Calu3 (cell line): ENCODE results near the gene FCMR. TPM values are rescaled to one million over a fixed set of nuclear protein-coding genes. Genes with fewer than 3 reads are reported as not detected.

Source experiments
- BruUV-seq: library from RNA; stranded (reverse); fragments of 400-500 nt; replicated peaks from 2 replicates; lab custom pipeline; 2021; lab: Mats Ljungman, UMichigan
- CTCF ChIA-PET: fragments of 300-600 bp; sonication (Branson Sonifier 250); formaldehyde crosslinking; loops from one replicate; lab custom pipeline; 2022; ENCODE audit warnings: antibody characterized with exemption; lab: Charles Lee
- DNase-seq: peaks from one replicate; pipeline ENCODE4 v3.0.0; 2022
- H3K27ac Mint-ChIP-seq: one replicate; pipeline ENCODE4 v1.8.0; 2022; ENCODE audit warnings: mixed read lengths; ENCODE audit not compliant: unreplicated experiment
- H3K27me3 Mint-ChIP-seq: one replicate; pipeline ENCODE4 v1.8.0; 2022; ENCODE audit warnings: mixed read lengths; ENCODE audit not compliant: unreplicated experiment
- H3K36me3 Mint-ChIP-seq: one replicate; pipeline ENCODE4 v1.8.0; 2022; ENCODE audit warnings: mild to moderate bottlenecking, moderate library complexity, mixed read lengths; ENCODE audit not compliant: insufficient read depth, unreplicated experiment
- H3K4me1 Mint-ChIP-seq: one replicate; pipeline ENCODE4 v1.8.0; 2022; ENCODE audit warnings: mild to moderate bottlenecking, low read depth, mixed read lengths; ENCODE audit not compliant: unreplicated experiment
- H3K4me3 Mint-ChIP-seq: one replicate; pipeline ENCODE4 v1.8.0; 2022; ENCODE audit warnings: mild to moderate bottlenecking, low read depth, moderate library complexity, mixed read lengths; ENCODE audit not compliant: unreplicated experiment
- H3K9me3 Mint-ChIP-seq: one replicate; pipeline ENCODE4 v1.8.0; 2022; ENCODE audit warnings: low read depth, mixed read lengths; ENCODE audit not compliant: unreplicated experiment
- intact Hi-C: fragments of 100-400 bp; cut with micrococcal nuclease; formaldehyde crosslinking; loops from one replicate; pipeline ENCODE4 v1.10.0; 2022; ENCODE audit not compliant: unreplicated experiment
- total RNA-seq: library from RNA; stranded (reverse); gene quantifications from 2 replicates; pipeline ENCODE4 v1.2.3, GENCODE V29; 2022
- TF ChIP-seq, protein P1 (sequence below): fragments of 200-600 bp; IDR thresholded peaks from one replicate; pipeline ENCODE4 v1.8.0; 2022; ENCODE audit warnings: antibody characterized with exemption; ENCODE audit not compliant: unreplicated experiment

FCMR gene
- total RNA-seq, 1 experiment from 2014 or later, result 1.1 TPM

DNA sequence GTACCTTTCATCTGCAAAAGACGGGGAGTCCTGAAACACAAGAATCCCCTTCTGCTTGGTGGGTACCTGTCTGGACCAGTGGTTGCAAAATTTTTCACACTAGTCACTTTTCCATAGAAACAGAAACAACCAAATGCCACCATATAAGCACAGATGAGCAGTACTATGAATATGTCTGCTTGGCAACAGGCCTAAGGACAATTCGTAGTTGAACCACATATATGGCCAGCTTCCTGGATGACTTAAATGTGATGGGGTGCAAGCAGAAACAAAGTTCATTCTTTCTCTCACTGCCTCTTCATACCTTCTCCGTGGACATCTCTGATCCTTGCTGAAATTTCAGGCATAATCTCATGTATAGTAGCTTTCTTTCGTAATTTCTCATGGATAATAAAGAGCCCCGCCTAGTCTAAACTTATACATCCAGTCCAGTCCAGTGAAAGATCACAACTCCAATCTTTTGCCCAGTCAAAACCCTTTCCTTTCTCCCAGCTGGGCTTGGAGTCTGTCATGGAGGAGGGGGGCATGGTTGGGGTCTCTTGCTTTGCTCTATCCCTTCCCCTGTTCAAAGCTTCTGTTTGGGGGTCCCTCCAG is 41.5 kb upstream of the FCMR start:
- no TSS peak for BruUV-seq
- Mint-ChIP-seq H3K27me3 (no peaks in the 10 kb centered on the region), H3K4me1 (peaks cover 21% of the 10 kb centered on the region), H3K4me3 (no peak overlapping the region), H3K36me3 (no peaks in the 10 kb centered on the region), H3K9me3 (no peaks in the 10 kb centered on the region), H3K27ac (no peak overlapping the region)
- intact Hi-C loops, result no loop called here
- CTCF ChIA-PET, result no interaction called here
- TF ChIP-seq, protein P1, sequence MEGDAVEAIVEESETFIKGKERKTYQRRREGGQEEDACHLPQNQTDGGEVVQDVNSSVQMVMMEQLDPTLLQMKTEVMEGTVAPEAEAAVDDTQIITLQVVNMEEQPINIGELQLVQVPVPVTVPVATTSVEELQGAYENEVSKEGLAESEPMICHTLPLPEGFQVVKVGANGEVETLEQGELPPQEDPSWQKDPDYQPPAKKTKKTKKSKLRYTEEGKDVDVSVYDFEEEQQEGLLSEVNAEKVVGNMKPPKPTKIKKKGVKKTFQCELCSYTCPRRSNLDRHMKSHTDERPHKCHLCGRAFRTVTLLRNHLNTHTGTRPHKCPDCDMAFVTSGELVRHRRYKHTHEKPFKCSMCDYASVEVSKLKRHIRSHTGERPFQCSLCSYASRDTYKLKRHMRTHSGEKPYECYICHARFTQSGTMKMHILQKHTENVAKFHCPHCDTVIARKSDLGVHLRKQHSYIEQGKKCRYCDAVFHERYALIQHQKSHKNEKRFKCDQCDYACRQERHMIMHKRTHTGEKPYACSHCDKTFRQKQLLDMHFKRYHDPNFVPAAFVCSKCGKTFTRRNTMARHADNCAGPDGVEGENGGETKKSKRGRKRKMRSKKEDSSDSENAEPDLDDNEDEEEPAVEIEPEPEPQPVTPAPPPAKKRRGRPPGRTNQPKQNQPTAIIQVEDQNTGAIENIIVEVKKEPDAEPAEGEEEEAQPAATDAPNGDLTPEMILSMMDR, result no peak
- no peak for DNase-seq

DNA sequence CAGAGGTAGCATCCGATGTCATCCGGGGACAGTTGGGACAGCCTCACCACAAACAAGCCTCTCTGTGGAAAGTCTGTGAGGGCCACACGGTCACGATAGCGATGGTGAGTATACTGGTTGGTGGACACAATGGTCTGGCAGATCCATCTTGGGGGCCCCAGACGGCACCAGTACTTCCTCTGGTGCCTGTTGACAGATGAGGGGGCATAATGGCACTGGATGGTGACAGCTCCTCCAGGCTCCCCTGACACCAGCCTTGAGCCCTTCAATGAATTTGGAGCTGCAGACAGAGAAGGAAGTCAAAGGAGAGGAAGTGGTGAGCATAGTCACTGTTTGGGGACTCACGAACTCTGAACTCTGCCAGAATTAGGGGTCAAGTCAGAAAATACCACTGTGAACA is 40.5 kb upstream of the FCMR start:
- H3K4me3 Mint-ChIP-seq, result no peak overlapping the region
- H3K27ac Mint-ChIP-seq, result no peak overlapping the region
- no peak for DNase-seq
- H3K9me3 Mint-ChIP-seq, result no peaks in the 10 kb centered on the region
- H3K27me3 Mint-ChIP-seq, result no peaks in the 10 kb centered on the region
- intact Hi-C loops, result no loop called here
- TF ChIP-seq, protein P1, result no peak
- peaks cover 12% of the 10 kb centered on the region for H3K4me1 Mint-ChIP-seq
- H3K36me3 Mint-ChIP-seq, result no peaks in the 10 kb centered on the region
- BruUV-seq, result no TSS peak
- CTCF ChIA-PET, result no interaction called here

DNA sequence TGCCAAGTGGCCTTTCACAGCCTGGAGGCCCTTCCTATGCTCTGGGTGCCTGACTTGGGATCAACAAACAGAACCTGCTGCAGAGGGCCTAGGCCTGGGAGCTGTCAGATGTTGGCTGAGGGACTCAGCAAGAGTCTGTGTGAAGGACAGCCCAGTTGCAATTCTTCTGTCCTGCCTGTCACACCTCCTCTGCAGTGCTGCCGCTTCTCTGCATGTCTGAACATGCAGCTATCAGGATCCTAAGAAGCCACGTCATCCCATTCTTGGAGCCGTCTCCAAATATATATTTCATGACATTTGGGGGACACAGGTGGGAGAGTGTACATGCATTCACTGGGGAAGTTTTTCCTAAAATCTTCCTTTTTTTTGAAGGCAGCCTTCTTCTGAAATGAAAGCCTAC is 39.9 kb upstream of the FCMR start:
- intact Hi-C loops, result no loop called here

DNA sequence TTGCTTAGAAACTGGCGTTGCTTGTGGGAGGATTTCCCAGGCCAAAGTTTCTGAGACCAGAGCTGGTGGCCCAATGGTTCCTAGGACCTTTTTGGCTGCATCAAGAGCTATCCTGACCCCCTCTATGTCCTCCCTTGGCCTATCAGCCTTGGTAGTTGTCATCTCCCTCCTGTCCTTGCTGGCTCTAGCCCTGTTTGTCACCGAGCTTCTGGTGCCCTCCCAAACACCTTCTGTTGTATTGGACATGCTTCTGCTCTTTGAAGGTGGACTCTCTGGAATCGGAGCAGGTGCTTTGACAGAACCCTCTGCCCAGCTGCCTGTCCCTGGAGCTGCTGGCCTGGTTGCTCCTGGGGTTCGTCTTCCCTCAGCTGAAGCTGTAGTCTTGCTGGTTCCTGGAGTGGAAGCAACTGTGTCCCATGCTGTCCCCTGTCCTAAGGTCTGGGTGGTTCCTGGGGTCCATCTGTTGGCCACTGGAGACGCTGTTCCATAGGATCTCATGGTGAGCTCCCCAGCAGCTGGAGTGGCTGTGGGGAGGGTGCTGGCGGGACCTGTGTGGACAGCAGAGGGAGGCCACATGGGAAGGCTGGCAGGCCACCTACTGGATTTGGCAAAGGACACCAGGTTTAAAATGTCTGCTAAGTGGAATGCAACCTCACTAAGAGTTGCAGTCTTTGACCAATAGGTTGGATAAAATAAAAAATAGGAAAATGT is 39.1 kb upstream of the FCMR start:
- no peak for DNase-seq
- CTCF ChIA-PET, result interaction anchor here (1.2 kb wide), 1 partner anchor 26 kb away, joined by 3 read pairs; no protein-coding TSS in a partner anchor
- TF ChIP-seq, protein P1, result no peak

More for the DNA sequence above, 39.9 kb upstream of the FCMR start:
- CTCF ChIA-PET, result no interaction called here
- TF ChIP-seq, protein P1, result no peak
- no peak for DNase-seq
- no peaks in the 10 kb centered on the region for H3K36me3 Mint-ChIP-seq
- BruUV-seq, result no TSS peak
- H3K27ac Mint-ChIP-seq, result no peak overlapping the region
- peaks cover 11% of the 10 kb centered on the region for H3K4me1 Mint-ChIP-seq
- no peaks in the 10 kb centered on the region for H3K9me3 Mint-ChIP-seq
- H3K4me3 Mint-ChIP-seq, result no peak overlapping the region
- no peaks in the 10 kb centered on the region for H3K27me3 Mint-ChIP-seq

More for the DNA sequence above, 39.1 kb upstream of the FCMR start:
- Mint-ChIP-seq H3K27ac (no peak overlapping the region), H3K4me1 (peaks cover 19% of the 10 kb centered on the region), H3K27me3 (no peaks in the 10 kb centered on the region), H3K36me3 (no peaks in the 10 kb centered on the region), H3K4me3 (no peak overlapping the region), H3K9me3 (no peaks in the 10 kb centered on the region)
- intact Hi-C loops, result no loop called here
- BruUV-seq, result no TSS peak
